H54 (cell line): Measurements from ENCODE around the gene CAPRIN1.
"Not testable (repeated sequence)": the region's sequence is repeated elsewhere in the genome, so short reads cannot be mapped to it uniquely, and the experiment has no call there.

ENCODE experiments used
- DNase-seq: peaks from one replicate; pipeline ENCODE4 v3.0.0; 2011; ENCODE audit warnings: low spot score, mixed read lengths; ENCODE audit not compliant: insufficient read length
- FAIRE-seq: peaks from 3 replicates; lab custom pipeline; 2011; peaks lifted over from hg19 to GRCh38; lab: Jason Lieb, UNC
- POLR2A ChIP-seq: IDR thresholded peaks from 2 replicates; pipeline ENCODE4 v1.6.1; 2011; ENCODE audit warnings: low read depth, mild to moderate bottlenecking, low read length

Gene CAPRIN1

DNA sequence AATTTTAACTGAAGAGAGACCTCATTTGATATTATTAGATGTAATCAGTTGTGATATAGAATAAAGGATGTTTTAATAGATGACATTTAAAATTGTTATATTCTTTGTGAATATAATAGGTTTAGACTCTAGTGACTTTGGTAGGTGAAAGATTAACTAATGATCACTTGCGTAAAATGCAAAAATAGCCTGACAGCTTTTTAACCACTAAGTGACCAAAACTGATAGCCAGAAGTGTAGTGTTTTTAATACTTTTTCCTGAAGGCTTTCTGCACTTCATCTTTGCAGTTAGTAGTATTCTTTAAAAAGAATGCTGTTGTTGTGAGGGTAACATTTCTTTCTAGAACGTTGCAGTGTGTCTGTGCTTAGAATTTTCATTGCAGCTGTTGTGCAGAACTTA, 5.1 kb downstream of the CAPRIN1 start:
- TF ChIP-seq POLR2A: no peak
- FAIRE-seq (no peak), DNase-seq (no peak)

DNA sequence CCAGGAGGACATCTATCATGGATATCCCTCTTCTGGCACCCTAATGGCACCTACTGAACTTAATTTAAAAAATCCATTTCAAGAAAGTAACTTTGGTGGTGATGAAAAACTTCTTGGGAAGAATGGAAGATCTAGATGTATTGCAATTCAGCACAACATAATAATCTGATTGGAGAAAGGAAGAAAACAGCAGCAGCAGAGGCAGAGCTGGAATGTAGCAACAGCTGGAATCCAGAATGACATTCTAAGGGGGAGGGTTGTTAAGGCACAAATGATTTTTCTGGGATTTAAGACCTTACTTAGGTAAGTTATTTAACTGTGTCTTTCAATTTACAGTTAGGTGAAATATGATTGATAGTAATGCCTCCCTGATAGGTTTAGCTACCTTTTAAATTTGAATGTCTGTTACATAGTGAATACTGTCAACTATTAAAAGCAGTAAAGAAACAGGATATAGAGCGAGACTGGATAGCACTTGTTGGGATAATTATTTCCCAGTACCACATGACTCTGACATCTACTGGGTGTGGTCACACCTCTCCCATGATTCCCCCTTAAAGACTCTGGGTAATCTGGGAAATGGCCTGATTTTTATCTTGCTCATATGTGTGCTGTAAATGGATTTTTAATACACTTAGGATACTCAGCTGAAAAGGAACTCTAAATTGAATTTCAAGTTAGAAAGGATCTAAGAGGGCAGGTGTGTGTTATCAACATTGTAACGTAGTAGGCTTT, 11.7 kb downstream of the CAPRIN1 start:
- DNase-seq (no peak), FAIRE-seq (no peak)
- TF ChIP-seq POLR2A: no peak

DNA sequence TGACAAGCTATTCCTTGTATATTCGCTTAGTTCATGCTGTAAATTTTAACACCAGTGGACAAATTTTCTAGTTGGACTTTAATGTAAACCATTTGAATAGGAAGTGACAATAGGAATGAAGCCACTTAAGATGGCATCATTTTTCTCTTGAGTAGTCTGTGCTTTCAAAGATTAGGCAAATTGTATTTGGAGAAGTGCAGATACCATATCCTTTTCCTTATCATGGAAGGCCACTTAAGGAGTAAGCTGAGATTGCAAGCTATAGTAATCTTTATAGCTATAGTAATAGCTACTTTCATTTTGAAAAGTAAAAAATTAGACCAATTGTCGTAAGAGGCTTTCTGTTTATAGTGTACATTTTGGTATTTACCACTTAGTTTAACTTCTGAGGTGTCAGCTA, 12.8 kb downstream of the CAPRIN1 start:
- TF ChIP-seq POLR2A: no peak
- no peak for DNase-seq
- no peak for FAIRE-seq

DNA sequence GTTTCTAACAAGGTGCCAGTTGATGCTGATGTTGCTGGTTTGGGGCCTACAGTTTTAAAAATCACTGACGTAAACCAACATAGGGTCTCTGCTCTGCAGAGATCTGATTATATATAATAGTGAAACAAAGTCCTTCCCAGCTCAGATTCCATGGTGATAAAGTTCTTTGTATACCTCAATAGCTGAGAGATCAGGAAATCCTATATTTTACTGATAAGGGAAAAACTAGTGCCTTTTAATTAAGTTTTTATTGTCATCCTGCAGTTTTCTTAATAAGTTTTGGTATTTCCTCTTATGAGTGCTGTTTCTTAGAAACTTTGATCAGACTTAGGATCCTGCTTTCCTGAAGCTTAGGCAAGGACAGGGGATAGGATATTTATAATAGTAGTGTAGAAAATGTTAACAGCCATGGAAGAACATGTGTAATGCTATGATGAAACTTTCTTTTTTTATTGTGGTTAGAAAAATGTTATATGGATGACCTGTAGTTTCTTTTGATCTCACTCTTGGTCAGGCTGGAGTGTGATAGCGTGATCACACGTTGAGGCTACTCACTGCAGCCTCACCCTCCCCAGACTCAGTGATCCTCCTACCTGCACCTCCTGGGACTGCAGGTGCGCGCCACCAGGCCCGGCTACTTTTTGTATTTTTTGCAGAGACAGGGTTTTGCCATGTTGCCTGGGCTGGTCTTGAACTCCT, 14.1 kb downstream of the CAPRIN1 start:
- no peak for TF ChIP-seq POLR2A
- no peak for DNase-seq
- no peak for FAIRE-seq

DNA sequence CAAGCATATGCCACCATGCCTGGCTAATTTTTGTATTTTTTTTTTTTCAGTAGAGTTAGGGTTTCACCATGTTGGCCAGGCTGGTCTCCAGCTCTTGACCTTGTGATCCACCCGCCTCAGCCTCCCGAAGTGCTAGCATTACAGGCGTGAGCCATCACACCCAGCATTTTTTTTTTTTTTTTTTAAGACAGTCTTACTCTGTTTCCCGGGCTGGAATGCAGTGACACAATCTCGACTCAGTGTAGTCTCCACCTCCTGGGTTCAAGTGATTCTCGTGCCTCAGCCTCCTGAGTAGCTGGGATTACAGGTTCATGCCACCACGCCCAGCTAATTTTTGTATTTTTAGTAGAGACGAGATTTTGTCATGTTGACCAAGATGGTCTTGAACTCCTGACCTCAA, 15.2 kb downstream of the CAPRIN1 start:
- FAIRE-seq, DNase-seq: not testable (repeated sequence)

DNA sequence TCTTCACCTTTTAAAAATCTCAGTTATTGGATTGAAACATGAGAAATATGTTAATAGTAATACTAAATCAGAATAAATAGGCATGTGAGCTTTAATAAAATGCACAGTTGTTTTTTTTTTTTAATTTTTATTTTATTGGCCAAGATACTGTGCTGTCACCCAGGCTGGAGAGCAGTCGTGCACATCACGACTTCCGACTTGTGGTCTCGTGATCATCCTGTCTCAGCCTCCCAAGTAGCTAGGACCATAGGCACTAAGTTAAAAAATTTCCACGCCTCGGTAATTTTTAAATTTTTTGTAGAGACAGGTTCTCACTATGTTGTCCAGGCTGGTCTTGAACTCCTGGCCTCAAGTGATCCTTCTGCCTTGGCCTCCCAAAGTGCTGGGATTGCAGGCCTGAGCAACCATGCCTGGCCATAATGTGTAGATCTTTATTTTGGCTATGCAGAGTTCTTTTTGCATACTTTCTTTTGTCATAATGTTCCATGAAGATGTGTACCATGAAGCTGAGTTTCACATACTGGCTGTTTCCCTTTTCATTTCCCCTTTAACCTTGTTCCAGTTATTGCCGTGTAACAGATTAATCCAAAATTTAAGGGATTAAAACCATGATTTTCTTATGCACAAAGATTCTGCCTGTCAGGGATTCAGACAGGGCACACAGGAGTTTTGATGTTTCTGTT, 16.0 kb downstream of the CAPRIN1 start:
- FAIRE-seq (no peak), DNase-seq (no peak)
- no peak for TF ChIP-seq POLR2A

DNA sequence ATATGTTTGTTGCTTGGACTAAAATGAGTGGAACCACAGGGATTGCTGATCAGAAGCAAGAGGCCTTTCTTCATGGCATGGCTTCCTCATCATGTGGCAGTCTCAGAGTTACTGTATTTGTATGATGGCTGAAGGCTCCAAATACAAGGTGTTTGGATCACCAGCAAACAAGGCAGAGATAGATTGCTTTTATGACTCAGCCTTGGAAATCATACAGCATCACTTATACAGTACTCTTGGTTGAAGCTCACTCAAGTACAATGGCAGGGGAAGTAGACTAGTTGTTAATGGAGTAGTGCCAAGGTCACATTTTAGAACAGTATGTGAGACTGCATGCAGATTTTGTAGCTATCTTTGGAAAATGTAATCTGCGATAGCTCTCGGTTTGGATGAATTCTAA, 16.6 kb downstream of the CAPRIN1 start:
- FAIRE-seq (peak; percentile 78), DNase-seq (no peak)
- no peak for TF ChIP-seq POLR2A

DNA sequence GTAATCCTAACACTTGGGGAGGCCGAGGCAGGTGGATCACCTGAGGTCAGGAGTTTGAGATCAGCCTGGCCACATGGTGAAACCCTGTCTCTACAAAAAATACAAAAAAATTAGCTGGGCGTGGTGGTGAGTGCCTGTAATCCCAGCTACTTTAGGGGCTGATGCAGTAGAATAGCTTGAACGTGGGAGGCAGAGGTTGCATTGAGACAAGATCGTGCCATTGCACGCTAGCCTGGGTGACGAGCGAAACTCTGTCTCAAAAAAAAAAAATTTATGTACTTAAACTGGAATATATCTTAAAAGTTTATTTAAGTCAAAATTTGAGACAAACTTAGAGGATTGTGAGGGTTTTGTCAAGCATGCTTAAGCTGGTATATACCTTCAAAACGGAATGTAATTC, 19.8 kb downstream of the CAPRIN1 start:
- not testable (repeated sequence) for FAIRE-seq, DNase-seq

DNA sequence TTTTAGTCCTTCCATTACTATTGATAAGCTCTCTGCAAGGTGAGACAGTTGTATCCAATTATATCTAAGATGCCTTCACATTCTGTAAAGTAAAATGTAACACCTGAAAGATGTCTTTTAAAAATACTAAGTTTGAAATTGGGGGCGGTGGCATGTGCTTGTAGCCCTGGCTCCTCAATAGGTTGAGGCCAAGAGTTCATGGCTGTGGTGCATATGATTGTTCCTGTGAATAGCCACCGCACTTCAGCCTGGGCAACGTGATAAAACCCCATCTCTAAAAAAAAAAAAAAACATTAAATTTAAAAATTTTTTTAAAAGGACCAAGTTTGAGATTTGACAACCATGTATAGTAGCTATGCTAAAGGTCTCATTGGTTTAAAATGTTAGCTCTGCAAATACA, 20.5 kb downstream of the CAPRIN1 start:
- DNase-seq: no peak
- TF ChIP-seq POLR2A: no peak
- no peak for FAIRE-seq

DNA sequence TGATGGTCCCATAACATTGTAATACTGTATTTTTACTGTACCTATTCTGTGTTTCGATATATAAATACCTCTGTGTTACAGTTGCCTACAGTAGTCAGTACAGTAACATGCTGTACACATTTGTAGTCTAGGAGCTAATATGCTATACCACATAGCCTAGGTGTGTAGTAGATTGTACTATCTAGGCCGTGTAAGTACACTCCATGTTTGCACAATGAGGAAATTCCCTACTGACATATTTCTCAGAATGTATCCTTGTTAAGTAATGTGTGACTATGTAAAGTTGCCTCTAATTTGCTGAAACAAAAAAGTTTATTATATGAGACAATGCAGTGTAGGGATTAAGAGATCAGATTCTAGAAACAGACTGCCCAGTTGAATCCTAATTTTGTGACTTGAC, 21.3 kb downstream of the CAPRIN1 start:
- TF ChIP-seq POLR2A: no peak
- FAIRE-seq: no peak
- DNase-seq: no peak

DNA sequence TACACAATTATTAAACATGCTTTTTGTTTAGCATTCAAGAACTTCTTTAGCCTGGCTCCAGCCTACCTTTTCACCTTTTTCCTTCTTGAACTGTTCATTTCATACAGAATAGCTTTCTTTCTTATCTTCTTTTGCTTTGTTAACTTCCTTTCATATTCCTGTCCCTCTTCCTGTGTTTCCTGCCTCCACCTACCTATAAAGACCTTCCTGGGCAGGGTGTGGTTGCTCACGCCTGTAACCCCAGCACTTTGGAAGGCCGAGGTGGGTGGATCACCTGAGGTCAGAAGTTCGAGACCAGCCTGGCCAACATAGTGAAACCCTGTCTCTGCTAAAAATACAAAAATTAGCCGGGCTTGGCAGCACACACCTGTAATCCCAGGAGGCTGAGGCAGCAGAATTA, 22.9 kb downstream of the CAPRIN1 start:
- DNase-seq (no peak), FAIRE-seq (no peak)

DNA sequence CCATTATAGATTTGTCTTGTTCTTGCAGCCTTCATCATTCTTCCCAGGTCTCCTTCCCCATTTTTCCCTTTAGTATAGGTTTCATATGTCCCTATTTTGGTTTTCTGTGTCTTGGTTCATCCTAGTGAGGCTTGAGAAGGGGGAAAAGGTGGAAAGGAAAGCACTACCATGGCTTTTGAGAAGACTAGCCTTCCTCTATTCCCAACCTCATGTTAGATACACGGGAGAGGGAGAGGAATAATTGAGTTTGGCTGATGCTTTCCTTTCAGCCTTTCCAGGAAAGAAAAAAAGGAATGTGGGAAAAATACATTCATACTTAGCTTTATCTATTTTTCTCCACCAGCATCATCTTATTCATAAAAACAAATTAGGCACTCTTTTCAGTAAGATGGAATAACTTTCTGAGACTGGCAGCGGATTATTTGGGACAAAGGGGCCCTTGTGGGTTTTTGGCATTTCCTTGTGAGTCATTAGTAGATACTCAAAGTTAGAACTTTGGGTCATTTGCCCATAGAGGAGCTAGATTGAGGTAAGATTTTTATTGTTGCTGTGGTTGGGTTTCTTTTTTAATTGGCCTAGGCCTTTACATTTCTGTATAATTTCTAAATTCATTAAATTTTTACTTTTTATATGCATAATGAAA, 23.8 kb downstream of the CAPRIN1 start:
- peak; percentile 29 for DNase-seq
- FAIRE-seq: peak; percentile 87
- TF ChIP-seq POLR2A: no peak

More for the DNA sequence above, 22.9 kb downstream of the CAPRIN1 start:
- TF ChIP-seq POLR2A: no peak

DNA sequence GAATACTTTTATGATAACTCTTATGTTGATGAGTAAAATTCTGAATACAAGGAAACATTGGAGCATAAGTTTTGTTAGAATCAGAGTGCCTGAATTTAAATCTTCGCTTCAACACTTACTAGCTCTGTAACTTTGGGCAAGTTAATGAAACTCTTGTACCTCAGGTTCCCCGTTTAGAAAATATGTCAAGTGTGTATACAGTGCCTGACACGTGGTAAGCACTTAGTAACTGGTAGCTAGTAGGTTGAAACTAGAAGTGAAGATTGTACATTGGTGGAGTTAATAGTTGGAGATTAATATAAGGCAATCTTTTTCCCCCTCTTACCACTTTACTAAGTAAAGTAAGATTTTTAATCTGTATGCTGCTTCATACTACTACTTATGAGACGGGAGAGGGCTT, 29.1 kb downstream of the CAPRIN1 start:
- no peak for TF ChIP-seq POLR2A
- FAIRE-seq (no peak), DNase-seq (no peak)

DNA sequence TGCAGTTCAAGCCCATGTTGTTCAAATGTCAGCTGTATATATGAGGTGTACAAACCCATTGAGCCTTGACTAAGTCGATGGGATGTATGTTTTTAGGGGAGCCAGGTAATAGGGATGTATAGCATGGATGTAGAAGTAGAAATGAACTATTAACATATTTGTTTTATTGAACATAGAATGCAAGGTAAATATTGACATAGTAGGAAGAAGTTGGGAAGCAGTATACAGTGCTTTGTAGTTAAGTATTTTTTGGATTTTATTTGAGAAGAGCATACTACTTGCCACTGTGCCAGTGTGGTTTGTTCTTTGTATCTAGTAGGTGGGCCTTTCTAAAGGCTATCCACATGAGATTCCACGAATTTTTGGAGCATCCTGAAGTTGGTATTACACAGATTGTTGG, 33.1 kb downstream of the CAPRIN1 start:
- FAIRE-seq: no peak
- TF ChIP-seq POLR2A: no peak

More for the DNA sequence above, 33.1 kb downstream of the CAPRIN1 start:
- no peak for DNase-seq
